Panc1 (cell line): ENCODE results near the gene RNASEH2A.

Experiments
- POLR2AphosphoS5 ChIP-seq: IDR thresholded peaks from 2 replicates; pipeline ENCODE4 v1.6.1; 2012; ENCODE audit warnings: mild to moderate bottlenecking, low read depth, low read length, moderate library complexity
- REST ChIP-seq, 2 experiments: IDR thresholded peaks; 2 replicates each; pipeline ENCODE4 v1.6.1; 2011 to 2012; ENCODE audit warnings: low read depth in 2 of 2, control low read depth in 1 of 2, low read length in 1 of 2, mild to moderate bottlenecking in 1 of 2, moderate library complexity in 1 of 2; ENCODE audit not compliant: insufficient read depth in 1 of 2
- TF ChIP-seq, protein P1 (sequence below): fragments of 450-650 bp; IDR thresholded peaks from 2 replicates; pipeline ENCODE4 v1.5.1; 2017; ENCODE audit warnings: mild to moderate bottlenecking

- TF ChIP-seq, protein P1, sequence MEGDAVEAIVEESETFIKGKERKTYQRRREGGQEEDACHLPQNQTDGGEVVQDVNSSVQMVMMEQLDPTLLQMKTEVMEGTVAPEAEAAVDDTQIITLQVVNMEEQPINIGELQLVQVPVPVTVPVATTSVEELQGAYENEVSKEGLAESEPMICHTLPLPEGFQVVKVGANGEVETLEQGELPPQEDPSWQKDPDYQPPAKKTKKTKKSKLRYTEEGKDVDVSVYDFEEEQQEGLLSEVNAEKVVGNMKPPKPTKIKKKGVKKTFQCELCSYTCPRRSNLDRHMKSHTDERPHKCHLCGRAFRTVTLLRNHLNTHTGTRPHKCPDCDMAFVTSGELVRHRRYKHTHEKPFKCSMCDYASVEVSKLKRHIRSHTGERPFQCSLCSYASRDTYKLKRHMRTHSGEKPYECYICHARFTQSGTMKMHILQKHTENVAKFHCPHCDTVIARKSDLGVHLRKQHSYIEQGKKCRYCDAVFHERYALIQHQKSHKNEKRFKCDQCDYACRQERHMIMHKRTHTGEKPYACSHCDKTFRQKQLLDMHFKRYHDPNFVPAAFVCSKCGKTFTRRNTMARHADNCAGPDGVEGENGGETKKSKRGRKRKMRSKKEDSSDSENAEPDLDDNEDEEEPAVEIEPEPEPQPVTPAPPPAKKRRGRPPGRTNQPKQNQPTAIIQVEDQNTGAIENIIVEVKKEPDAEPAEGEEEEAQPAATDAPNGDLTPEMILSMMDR, result no peak
- TF ChIP-seq POLR2AphosphoS5 (no peak), REST (IDR thresholded peaks at IDR 0.05; ENCODE audit: insufficient read depth in 1 of 2, low read depth in 2 of 2, low read length in 1 of 2) (no peak)
Observed at GRCh38 chr19:12764698-12765097, 41.7 kb upstream of the RNASEH2A start.
